CD8-positive, alpha-beta memory T cell (primary cell): ENCODE measurements around the gene NPC1L1. TPM values are rescaled to one million over a fixed set of nuclear protein-coding genes. Genes with fewer than 3 reads are reported as not detected.

Experiments used
- CTCF ChIA-PET: fragments of 350-600 bp; sonication (Branson Sonifier 250); formaldehyde crosslinking; loops from one replicate; lab custom pipeline; 2021; ENCODE audit warnings: antibody characterized with exemption; lab: Charles Lee
- POLR2A ChIA-PET: fragments of 350-600 bp; sonication (Branson Sonifier 250); formaldehyde crosslinking; loops from one replicate; lab custom pipeline; 2021; ENCODE audit warnings: antibody characterized with exemption; lab: Charles Lee
- DNase-seq, 5 donors: peaks; one replicate each; pipeline versions ENCODE4 v3.0.0 to v3.0.0-alpha.2; 2020 to 2022; ENCODE audit warnings: mixed read lengths in 1 of 5
- H3K27ac ChIP-seq: one replicate; pipeline ENCODE4 v1.7.0; 2013; ENCODE audit warnings: low read depth, mild to moderate bottlenecking, low read length, moderate library complexity
- H3K27me3 ChIP-seq: 2 replicates; pipeline ENCODE4 v1.7.0; 2013; ENCODE audit warnings: low read length, mild to moderate bottlenecking; ENCODE audit not compliant: insufficient read depth, poor library complexity, severe bottlenecking
- H3K36me3 ChIP-seq: 2 replicates; pipeline ENCODE4 v1.7.0; 2013; ENCODE audit warnings: mild to moderate bottlenecking, low read length, moderate library complexity; ENCODE audit not compliant: insufficient read depth
- H3K4me1 ChIP-seq: 2 replicates; pipeline ENCODE4 v1.7.0; 2013; ENCODE audit warnings: mild to moderate bottlenecking, low read length, moderate library complexity; ENCODE audit not compliant: insufficient read depth
- H3K4me3 ChIP-seq: 2 replicates; pipeline ENCODE4 v1.7.0; 2013; ENCODE audit warnings: mild to moderate bottlenecking, low read length
- H3K9me3 ChIP-seq: 2 replicates; pipeline ENCODE4 v1.7.0; 2013; ENCODE audit warnings: mild to moderate bottlenecking, low read length
- H3K27ac Mint-ChIP-seq, 8 donors: one replicate each; pipeline ENCODE4 v1.8.0; 2020 to 2021; ENCODE audit warnings: mixed read lengths in 8 of 8, mild to moderate bottlenecking in 6 of 8, inconsistent platforms in 3 of 8, moderate library complexity in 3 of 8
- H3K27me3 Mint-ChIP-seq, 2 donors: one replicate each; pipeline ENCODE4 v1.8.0; 2020 to 2021; ENCODE audit warnings: mixed read lengths in 2 of 2, mild to moderate bottlenecking in 1 of 2, moderate library complexity in 1 of 2
- H3K36me3 Mint-ChIP-seq, 3 donors: one replicate each; pipeline ENCODE4 v1.8.0; 2020 to 2021; ENCODE audit warnings: mixed read lengths in 3 of 3, inconsistent platforms in 1 of 3, mild to moderate bottlenecking in 1 of 3
- H3K4me1 Mint-ChIP-seq, 3 donors: one replicate each; pipeline ENCODE4 v1.8.0; 2020 to 2021; ENCODE audit warnings: mixed read lengths in 3 of 3, inconsistent platforms in 1 of 3, mild to moderate bottlenecking in 1 of 3
- H3K4me3 Mint-ChIP-seq, 7 donors: one replicate each; pipeline ENCODE4 v1.8.0; 2020 to 2021; ENCODE audit warnings: mixed read lengths in 7 of 7, mild to moderate bottlenecking in 6 of 7, moderate library complexity in 4 of 7, inconsistent platforms in 2 of 7
- H3K9me3 Mint-ChIP-seq, 5 donors: one replicate each; pipeline ENCODE4 v1.8.0; 2020 to 2022; ENCODE audit warnings: mixed read lengths in 5 of 5, mild to moderate bottlenecking in 3 of 5, moderate library complexity in 2 of 5, inconsistent platforms in 1 of 5
- polyA plus RNA-seq: library from polyadenylated mRNA; unstranded; fragments of 300-500 nt; fragmentation: Illumina TruSeq; gene quantifications from one replicate; pipeline ENCODE4 v1.2.3, GENCODE V29; 2021
- total RNA-seq, 2 experiments: library from RNA; stranded (reverse); gene quantifications; one replicate each; pipeline ENCODE4 v1.2.3, GENCODE V29; 2021

Gene NPC1L1
- total and polyA plus RNA-seq, 3 experiments from 2014 or later, result not detected

DNA sequence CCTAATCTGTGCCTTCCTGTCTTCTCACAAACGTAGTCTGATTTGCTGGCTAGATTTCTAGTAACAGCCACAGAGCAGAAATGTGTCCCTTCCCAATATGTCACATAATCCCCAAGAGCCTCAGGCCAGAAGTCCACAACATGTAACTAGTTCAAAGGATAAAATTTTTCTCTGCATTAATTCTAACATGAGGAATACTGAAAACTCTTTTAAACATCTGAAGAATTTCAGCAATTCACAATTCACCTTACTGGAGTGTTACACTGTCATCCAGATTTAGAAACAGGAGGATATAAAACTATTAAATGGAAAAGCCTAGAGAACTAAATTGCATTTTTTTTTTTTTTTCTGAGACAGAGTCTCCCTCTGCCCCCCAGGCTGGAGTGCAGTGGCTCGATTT, 35.1 kb upstream of the NPC1L1 start:
- no peak for DNase-seq
- Mint-ChIP-seq H3K4me1 (peaks cover 49 to 75% (median 65%) of the 10 kb centered on the region in 3 donors), H3K9me3 (no peaks in the 10 kb centered on the region), H3K4me3 (peak overlapping the region in 4 of 7 donors; percentile 58 to 74 (median 62)), H3K36me3 (peaks cover 8 to 78% (median 18%) of the 10 kb centered on the region in 3 donors), H3K27ac (peak overlapping the region in 7 of 8 donors; percentile 33 to 95 (median 55)), H3K27me3 (no peaks in the 10 kb centered on the region)
- Histone ChIP-seq H3K27me3 (no peaks in the 10 kb centered on the region), H3K4me3 (no peak overlapping the region), H3K36me3 (peaks cover 47% of the 10 kb centered on the region), H3K4me1 (peaks cover 38% of the 10 kb centered on the region), H3K9me3 (no peaks in the 10 kb centered on the region), H3K27ac (no peak overlapping the region)
- ChIA-PET POLR2A (interaction anchor here (0.6 to 1.2 kb wide), 2 partner anchors 27 to 272 kb away, joined by 4 to 15 read pairs; no protein-coding TSS in a partner anchor), CTCF (interaction anchor here (1.0 to 5.9 kb wide), 2 partner anchors 11 to 281 kb away, joined by 3 to 34 read pairs; no protein-coding TSS in a partner anchor)

DNA sequence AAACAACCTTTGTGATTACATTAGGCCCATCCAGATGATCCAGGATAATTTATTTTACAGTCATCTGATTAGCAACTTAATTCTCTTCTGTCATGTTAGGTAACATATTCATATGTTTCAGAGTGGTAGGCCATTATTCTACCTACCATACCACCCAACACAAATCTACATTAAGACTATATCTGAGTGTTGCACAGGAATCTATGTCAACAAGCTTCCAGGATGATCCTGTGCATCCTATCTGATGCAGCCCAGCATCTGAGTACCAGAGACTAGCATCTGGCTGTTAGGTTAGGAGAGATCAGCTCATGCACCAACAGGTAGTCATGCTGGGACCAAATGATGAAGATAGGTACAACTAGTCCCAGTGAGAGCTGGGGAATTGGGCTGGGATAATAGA, 33.9 kb upstream of the NPC1L1 start:
- no peaks in the 10 kb centered on the region for H3K27me3 ChIP-seq
- H3K9me3 Mint-ChIP-seq, result no peaks in the 10 kb centered on the region
- peak overlapping the region; percentile 0 for H3K27ac ChIP-seq
- H3K27ac Mint-ChIP-seq, result peak overlapping the region; percentile 95 to 99 (median 99)
- peak overlapping the region in 6 of 7 donors; percentile 92 to 97 (median 96) for H3K4me3 Mint-ChIP-seq
- no peaks in the 10 kb centered on the region for H3K9me3 ChIP-seq
- no peaks in the 10 kb centered on the region for H3K27me3 Mint-ChIP-seq
- no peak overlapping the region for H3K4me3 ChIP-seq
- H3K4me1 Mint-ChIP-seq, result peaks cover 45 to 63% (median 55%) of the 10 kb centered on the region in 3 donors
- POLR2A ChIA-PET, result interaction anchor here (1.8 kb wide), 1 partner anchor 9 kb away, joined by 5 read pairs; no protein-coding TSS in a partner anchor
- CTCF ChIA-PET, result interaction anchor here (1.5 to 5.9 kb wide), 2 partner anchors 10 to 271 kb away, joined by 4 to 34 read pairs; no protein-coding TSS in a partner anchor
- no peak for DNase-seq
- H3K36me3 Mint-ChIP-seq, result peaks cover 8 to 80% (median 15%) of the 10 kb centered on the region in 3 donors
- peaks cover 26% of the 10 kb centered on the region for H3K4me1 ChIP-seq
- H3K36me3 ChIP-seq, result peaks cover 51% of the 10 kb centered on the region

DNA sequence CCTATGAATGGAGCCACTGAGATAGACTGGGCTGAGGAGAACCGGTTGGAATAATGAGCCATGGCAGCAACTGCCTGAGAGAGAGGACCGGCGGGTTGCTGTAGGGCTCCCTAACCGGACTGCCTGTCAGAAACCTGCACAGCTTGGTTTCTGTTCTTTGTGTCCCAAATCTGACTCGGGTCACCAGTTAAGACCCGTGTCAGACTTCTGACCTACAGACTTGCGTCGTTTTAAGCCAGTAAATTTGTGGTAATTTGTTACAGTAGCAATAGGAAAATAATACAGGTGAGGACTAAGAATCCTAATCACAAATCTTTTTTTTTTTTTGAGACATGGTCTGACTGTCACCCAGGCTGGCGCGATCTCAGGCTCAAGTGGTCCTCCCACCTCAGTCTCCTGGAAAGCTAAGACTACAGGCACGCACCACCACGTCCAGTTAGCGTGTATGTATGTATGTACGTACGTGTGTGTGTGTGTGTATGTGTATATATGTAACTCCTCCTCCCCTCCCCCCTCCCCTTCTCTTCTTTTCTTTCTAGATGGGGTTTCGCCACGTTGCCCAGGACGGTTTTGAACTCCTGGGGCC, 33.2 kb upstream of the NPC1L1 start:
- Histone ChIP-seq H3K9me3 (no peaks in the 10 kb centered on the region), H3K27me3 (no peaks in the 10 kb centered on the region), H3K27ac (peak overlapping the region; percentile 93), H3K36me3 (peaks cover 51% of the 10 kb centered on the region), H3K4me1 (peaks cover 25% of the 10 kb centered on the region), H3K4me3 (peak overlapping the region; percentile 87)
- POLR2A ChIA-PET, result interaction anchor here (0.6 to 2.8 kb wide), 12 partner anchors 8 to 678 kb away, joined by 4 to 19 read pairs (median 6); partner anchors contain the start of genes CCM2, H2AZ2, NUDCD3 and OGDH
- H3K27ac Mint-ChIP-seq, result peak overlapping the region; percentile 95 to 99 (median 99)
- H3K4me1 Mint-ChIP-seq, result peaks cover 40 to 60% (median 49%) of the 10 kb centered on the region in 3 donors
- H3K4me3 Mint-ChIP-seq, result peak overlapping the region; percentile 92 to 98 (median 96)
- CTCF ChIA-PET, result interaction anchor here (1.2 to 5.9 kb wide), 3 partner anchors 10 to 272 kb away, joined by 3 to 34 read pairs (median 4); no protein-coding TSS in a partner anchor
- peak in 1 of 5 donors; percentile 4 for DNase-seq
- H3K9me3 Mint-ChIP-seq, result no peaks in the 10 kb centered on the region
- peaks cover 9 to 80% (median 16%) of the 10 kb centered on the region in 3 donors for H3K36me3 Mint-ChIP-seq
- H3K27me3 Mint-ChIP-seq, result no peaks in the 10 kb centered on the region

DNA sequence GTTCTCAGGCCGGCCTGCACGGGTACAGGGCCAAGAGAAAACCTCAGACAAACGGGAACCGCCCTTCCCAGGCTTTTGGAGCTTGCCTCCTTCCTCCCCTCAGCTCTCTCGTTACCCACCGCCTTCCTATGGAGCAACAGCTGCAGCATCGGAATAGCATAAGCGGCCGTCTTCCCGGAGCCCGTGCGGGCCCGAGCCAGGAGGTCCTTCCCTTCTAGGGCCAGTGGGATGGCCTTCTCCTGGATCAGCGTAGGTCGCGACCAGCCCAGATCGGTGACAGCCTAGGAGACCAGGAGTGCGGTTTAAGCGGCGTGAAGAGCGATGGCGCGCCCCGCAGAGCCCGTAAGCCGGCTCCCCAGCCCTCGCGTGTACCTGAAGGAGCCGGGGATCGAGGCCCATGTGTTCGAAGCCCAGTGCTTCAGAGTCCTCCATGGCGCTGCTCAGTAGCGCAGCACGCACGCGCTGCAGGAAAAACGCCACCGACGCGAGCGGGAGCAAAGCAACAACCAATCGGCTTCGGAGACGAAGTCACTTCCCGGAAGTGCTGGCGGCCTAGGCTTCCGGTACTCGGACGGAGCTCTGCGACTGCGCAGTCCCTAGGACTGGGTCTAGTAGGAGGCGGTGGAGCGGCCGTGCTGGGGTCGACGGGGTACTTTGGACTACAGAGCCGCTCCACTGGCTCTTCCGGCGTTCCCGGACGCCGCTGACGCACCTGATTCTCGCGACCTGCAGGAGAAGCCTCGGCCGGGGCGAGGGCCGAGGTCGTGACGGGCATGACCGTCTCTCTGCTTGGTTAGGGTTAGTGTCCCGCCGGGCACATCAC, 32.5 kb upstream of the NPC1L1 start, which contains the start of gene DDX56:
TSS of gene DDX56 (minus strand) at position 445 of the 823 bp plus-strand sequence. CDS start at position 432, 13 bp downstream.
- H3K9me3 ChIP-seq, result no peaks in the 10 kb centered on the region
- H3K4me1 Mint-ChIP-seq, result peaks cover 39 to 53% (median 43%) of the 10 kb centered on the region in 3 donors

DNA sequence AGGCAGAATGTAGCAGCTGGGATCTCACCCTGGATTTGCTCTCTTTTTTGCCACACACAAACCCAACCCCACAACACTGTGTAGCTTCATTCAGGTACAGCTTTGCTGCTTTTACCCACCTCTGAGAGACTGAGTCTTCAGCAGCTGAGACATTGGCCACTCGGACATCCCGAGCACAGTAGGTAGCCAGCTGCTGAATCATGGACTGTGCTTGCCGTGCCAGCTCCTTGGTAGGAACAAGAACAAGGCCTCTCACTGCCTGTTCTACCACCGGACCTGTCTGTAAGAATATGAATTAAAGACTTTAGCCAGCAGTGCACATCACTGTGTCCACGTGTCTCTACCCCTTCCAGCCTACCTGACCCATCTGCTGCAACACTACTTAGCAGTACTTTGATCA, 31.6 kb upstream of the NPC1L1 start:
- Histone ChIP-seq H3K4me1 (peaks cover 25% of the 10 kb centered on the region), H3K27me3 (no peaks in the 10 kb centered on the region), H3K27ac (peak overlapping the region; percentile 93), H3K4me3 (peak overlapping the region; percentile 87), H3K36me3 (peaks cover 53% of the 10 kb centered on the region), H3K9me3 (no peaks in the 10 kb centered on the region)
- DNase-seq, result no peak
- Mint-ChIP-seq H3K36me3 (peaks cover 10 to 81% (median 16%) of the 10 kb centered on the region in 3 donors), H3K27ac (peak overlapping the region; percentile 47 to 99 (median 98)), H3K9me3 (no peaks in the 10 kb centered on the region), H3K4me1 (peaks cover 39 to 50% (median 43%) of the 10 kb centered on the region in 3 donors), H3K27me3 (no peaks in the 10 kb centered on the region), H3K4me3 (peak overlapping the region; percentile 92 to 98 (median 96))
- POLR2A ChIA-PET, result interaction anchor here (0.5 to 2.8 kb wide), 9 partner anchors 8 to 435 kb away, joined by 3 to 19 read pairs (median 5); partner anchors contain the start of genes H2AZ2, NUDCD3, TMED4 and ZMIZ2
- CTCF ChIA-PET, result interaction anchor here (1.3 to 5.9 kb wide), 4 partner anchors 8 to 284 kb away, joined by 3 to 34 read pairs (median 6); partner anchors contain the start of genes H2AZ2 and TMED4

More for the DNA sequence above, 32.5 kb upstream of the NPC1L1 start, which contains the start of gene DDX56:
- Histone ChIP-seq H3K27me3 (no peaks in the 10 kb centered on the region), H3K27ac (peak within 1 kb of the TSS; percentile 93), H3K4me1 (peaks cover 25% of the 10 kb centered on the region), H3K4me3 (peak within 1 kb of the TSS; percentile 87), H3K36me3 (peaks cover 51% of the 10 kb centered on the region)
- DNase-seq, result peak; percentile 86 to 95 (median 89)
- Mint-ChIP-seq H3K4me3 (peak within 1 kb of the TSS; percentile 92 to 98 (median 96)), H3K9me3 (no peaks in the 10 kb centered on the region), H3K27me3 (no peaks in the 10 kb centered on the region), H3K27ac (peak within 1 kb of the TSS; percentile 95 to 99 (median 99)), H3K36me3 (peaks cover 10 to 81% (median 15%) of the 10 kb centered on the region in 3 donors)
- POLR2A ChIA-PET, result interaction anchor here (0.5 to 2.8 kb wide), 14 partner anchors 8 to 677 kb away, joined by 3 to 19 read pairs (median 5); partner anchors contain the start of genes CCM2, H2AZ2, NUDCD3 and OGDH
- CTCF ChIA-PET, result interaction anchor here (1.2 to 5.9 kb wide), 5 partner anchors 8 to 283 kb away, joined by 3 to 34 read pairs (median 4); partner anchors contain the start of gene TMED4

DNA sequence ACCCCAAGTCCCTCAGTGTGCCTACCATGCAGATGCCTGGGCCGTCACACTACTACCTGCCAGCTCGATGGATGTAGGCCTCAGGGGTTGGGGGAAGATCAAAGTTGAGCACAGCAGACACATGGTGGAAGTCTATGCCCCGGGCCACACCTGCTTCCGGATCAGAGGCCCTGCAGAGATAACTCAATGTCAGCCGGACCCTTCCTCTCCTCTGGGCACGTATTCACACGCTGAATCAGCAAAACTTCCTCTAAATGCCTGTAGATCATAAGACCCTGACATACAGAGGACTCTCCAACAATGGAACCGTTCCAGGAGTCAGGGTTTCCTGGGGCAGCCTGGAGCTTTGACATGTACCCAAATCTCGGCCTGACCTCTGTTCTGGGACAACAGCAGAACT, 28.8 kb upstream of the NPC1L1 start:
- CTCF ChIA-PET, result interaction anchor here (3.0 kb wide), 1 partner anchor 10 kb away, joined by 12 read pairs; no protein-coding TSS in a partner anchor

More for the DNA sequence above, 28.8 kb upstream of the NPC1L1 start:
- peaks cover 0 to 2% of the 10 kb centered on the region in 2 donors for H3K27me3 Mint-ChIP-seq
- POLR2A ChIA-PET, result no interaction called here
- H3K9me3 Mint-ChIP-seq, result no peaks in the 10 kb centered on the region
- H3K4me1 Mint-ChIP-seq, result peaks cover 38 to 47% (median 45%) of the 10 kb centered on the region in 3 donors
- H3K4me3 Mint-ChIP-seq, result no peak overlapping the region
- no peak overlapping the region for H3K4me3 ChIP-seq
- H3K4me1 ChIP-seq, result peaks cover 22% of the 10 kb centered on the region
- no peaks in the 10 kb centered on the region for H3K27me3 ChIP-seq
- DNase-seq, result no peak
- peaks cover 5 to 91% (median 20%) of the 10 kb centered on the region in 3 donors for H3K36me3 Mint-ChIP-seq
- H3K36me3 ChIP-seq, result peaks cover 70% of the 10 kb centered on the region
- no peaks in the 10 kb centered on the region for H3K9me3 ChIP-seq
- no peak overlapping the region for H3K27ac ChIP-seq
- H3K27ac Mint-ChIP-seq, result peak overlapping the region in 2 of 8 donors; percentile 26 to 55
